Endothelial cell of umbilical vein (primary cell): Measurements from ENCODE around the gene RAB3IP. TPM values are rescaled to one million over a fixed set of nuclear protein-coding genes. Genes with fewer than 3 reads are reported as not detected.

Experiments
- BruUV-seq: library from RNA; stranded (reverse); fragments of 400-500 nt; replicated peaks from 2 replicates; lab custom pipeline; 2021; lab: Mats Ljungman, UMichigan
- CTCF ChIA-PET: fragments of 300-600, 350-600 bp; sonication (Branson Sonifier 250); formaldehyde crosslinking; loops from one replicate; lab custom pipeline; 2021; ENCODE audit warnings: antibody characterized with exemption, inconsistent platforms; lab: Charles Lee
- POLR2A ChIA-PET: fragments of 300-600, 350-600 bp; sonication (Branson Sonifier 250); formaldehyde crosslinking; loops from one replicate; lab custom pipeline; 2021; ENCODE audit warnings: antibody characterized with exemption, inconsistent platforms; lab: Charles Lee
- DNase-seq: peaks from one replicate; pipeline ENCODE4 v3.0.0-alpha.2; 2011; ENCODE audit warnings: low read depth, low spot score
- FAIRE-seq: peaks from 2 replicates; lab custom pipeline; 2011; peaks lifted over from hg19 to GRCh38; lab: Jason Lieb, UNC
- H2AFZ ChIP-seq: 2 replicates; pipeline ENCODE4 v1.6.0; 2012; ENCODE audit warnings: low read depth, low read length, control low read depth, inconsistent platforms
- H3K27ac ChIP-seq: 2 replicates; pipeline ENCODE4 v1.5.1; 2011; ENCODE audit warnings: low read depth, mild to moderate bottlenecking, control low read depth, low read length, moderate library complexity; ENCODE audit not compliant: insufficient read depth
- H3K27me3 ChIP-seq, 2 experiments: 2 replicates each; pipeline versions ENCODE4 v1.6.0 to v1.6.1; 2011; ENCODE audit warnings: low read length in 2 of 2, mixed read lengths in 1 of 2; ENCODE audit not compliant: control insufficient read depth in 2 of 2, insufficient read depth in 2 of 2
- H3K36me3 ChIP-seq, 2 experiments: 2 replicates in 1 of 2; 3 replicates in 1 of 2; pipeline ENCODE4 v1.5.1; 2011; ENCODE audit warnings: low read length in 2 of 2, mild to moderate bottlenecking in 1 of 2, moderate library complexity in 1 of 2; ENCODE audit not compliant: control insufficient read depth in 2 of 2, insufficient read depth in 2 of 2; ENCODE audit errors: extremely low read depth in 1 of 2
- H3K4me1 ChIP-seq: 3 replicates; pipeline ENCODE4 v1.5.1; 2011; ENCODE audit warnings: mild to moderate bottlenecking, low read length; ENCODE audit not compliant: control insufficient read depth, insufficient read depth; ENCODE audit errors: extremely low read depth
- H3K4me2 ChIP-seq: 2 replicates; pipeline ENCODE4 v1.6.1; 2011; ENCODE audit warnings: low read length, control low read depth, mixed read lengths; ENCODE audit not compliant: insufficient read depth
- H3K4me3 ChIP-seq, 3 experiments: fragments of 200-600 bp in 1 of 3; sonication (generic), shearing (Covaris generic) in 1 of 3; replicated peaks in 1 of 3; 2 replicates each; pipeline ENCODE4 v1.5.1; 2011 to 2016; ENCODE audit warnings: control low read depth in 3 of 3, low read length in 3 of 3, mild to moderate bottlenecking in 2 of 3, inconsistent platforms in 1 of 3, low read depth in 1 of 3, moderate library complexity in 1 of 3; ENCODE audit not compliant: insufficient read depth in 1 of 3
- H3K79me2 ChIP-seq: 2 replicates; pipeline ENCODE4 v1.6.0; 2012; ENCODE audit warnings: low read length, inconsistent platforms; ENCODE audit not compliant: control insufficient read depth, insufficient read depth
- H3K9ac ChIP-seq: replicated peaks from 2 replicates; pipeline ENCODE3; 2011; ENCODE audit warnings: low read length, control low read depth; ENCODE audit not compliant: insufficient read depth; ENCODE audit errors: extremely low read depth
- H3K9me1 ChIP-seq: replicated peaks from 3 replicates; pipeline ENCODE4 v1.6.0; 2011; ENCODE audit warnings: mild to moderate bottlenecking, low read length; ENCODE audit not compliant: control insufficient read depth, insufficient read depth; ENCODE audit errors: extremely low read depth
- H3K9me3 ChIP-seq: replicated peaks from 2 replicates; pipeline ENCODE4 v1.5.1; 2012; ENCODE audit warnings: low read length, inconsistent platforms; ENCODE audit not compliant: control insufficient read depth, insufficient read depth
- H4K20me1 ChIP-seq: replicated peaks from 2 replicates; pipeline ENCODE3; 2011; ENCODE audit warnings: mild to moderate bottlenecking, low read length; ENCODE audit not compliant: control insufficient read depth, insufficient read depth; ENCODE audit errors: extremely low read depth
- EZH2 ChIP-seq: IDR thresholded peaks from 2 replicates; pipeline ENCODE4 v1.6.1; 2012; ENCODE audit warnings: borderline replicate concordance, low read depth, mild to moderate bottlenecking, moderate library complexity, low read length, inconsistent platforms; ENCODE audit not compliant: severe bottlenecking
- FOS ChIP-seq: IDR thresholded peaks from 2 replicates; pipeline ENCODE4 v1.6.1; 2011; ENCODE audit warnings: mild to moderate bottlenecking, low read length, moderate library complexity, borderline replicate concordance; ENCODE audit not compliant: insufficient read depth
- GATA2 ChIP-seq: IDR thresholded peaks from 2 replicates; pipeline ENCODE4 v1.7.0; 2011; ENCODE audit warnings: low read depth, mild to moderate bottlenecking, moderate library complexity, mixed read lengths, low read length; ENCODE audit not compliant: insufficient read length, insufficient read depth
- JUN ChIP-seq: IDR thresholded peaks from 2 replicates; pipeline ENCODE4 v1.6.1; 2011; ENCODE audit warnings: borderline replicate concordance, low read depth; ENCODE audit not compliant: insufficient read length, insufficient read depth
- MYC ChIP-seq: IDR thresholded peaks from one replicate; pipeline ENCODE4 v1.6.1; 2011; ENCODE audit warnings: mild to moderate bottlenecking, low read depth, low read length
- POLR2A ChIP-seq: IDR thresholded peaks from 2 replicates; pipeline ENCODE4 v1.6.1; 2012; ENCODE audit warnings: low read depth, mild to moderate bottlenecking, control low read depth, low read length
- POLR2AphosphoS5 ChIP-seq: IDR thresholded peaks from 2 replicates; pipeline ENCODE4 v1.6.1; 2012; ENCODE audit warnings: low read depth, mild to moderate bottlenecking, control low read depth, low read length, moderate library complexity; ENCODE audit not compliant: insufficient read depth
- dilution Hi-C: fragments of 300-500 bp; cut with MboI; formaldehyde crosslinking; loops from one replicate; pipeline ENCODE4 v1.15.0; 2019; ENCODE audit warnings: low sequenced_read_pairs; ENCODE audit not compliant: extremely low pct_ligation_motif_present
- intact Hi-C: fragments of 100-400 bp; cut with micrococcal nuclease; formaldehyde crosslinking; loops from one replicate; pipeline ENCODE4 v1.10.0; 2022
- polyA plus RNA-seq, 4 experiments: library from polyadenylated mRNA; depleted of rRNA in 3 of 4; stranded (reverse) in 3 of 4; unstranded in 1 of 4; fragments of >200 nt; gene quantifications; 2 replicates each; pipeline versions ENCODE4 v1.2.1 to v1.2.3, GENCODE V29; 2011 to 2012; ENCODE audit warnings: missing spikeins in 1 of 4
- total RNA-seq: library from RNA; stranded (reverse); gene quantifications from 2 replicates; pipeline ENCODE4 v1.2.3, GENCODE V29; 2021
- TF ChIP-seq, protein P1 (sequence below): IDR thresholded peaks from 2 replicates; pipeline ENCODE4 v1.6.1; 2011; ENCODE audit not compliant: insufficient read depth, insufficient read length
- TF ChIP-seq, protein P2 (sequence below), 2 donors: IDR thresholded peaks; 1 replicate in 1 of 2; 2 replicates in 1 of 2; pipeline ENCODE4 v1.5.1; 2011; ENCODE audit warnings: low read length in 2 of 2, mild to moderate bottlenecking in 2 of 2, moderate library complexity in 2 of 2, control low read depth in 1 of 2, inconsistent platforms in 1 of 2, low read depth in 1 of 2; ENCODE audit not compliant: insufficient read depth in 1 of 2; ENCODE audit errors: extremely low read depth in 1 of 2

The RAB3IP gene
- total and polyA plus RNA-seq, 2 donors (not counting 3 experiments of a cell fraction or from before 2014, with no cell fraction given), result 9.6 to 13.3 TPM

DNA sequence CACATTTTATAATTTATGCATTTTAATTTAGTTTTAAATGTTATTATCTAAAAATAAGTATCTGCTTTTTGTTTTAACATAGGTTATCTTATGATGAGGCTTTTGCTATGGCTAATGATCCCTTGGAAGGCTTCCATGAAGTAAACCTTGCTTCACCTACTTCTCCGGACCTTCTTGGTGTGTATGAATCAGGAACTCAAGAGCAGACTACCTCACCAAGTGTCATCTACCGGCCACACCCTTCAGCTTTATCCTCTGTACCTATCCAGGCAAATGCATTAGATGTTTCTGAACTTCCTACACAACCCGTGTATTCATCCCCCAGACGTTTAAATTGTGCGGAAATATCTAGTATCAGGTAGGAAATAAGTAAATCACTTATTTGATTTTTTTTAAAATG is 16.6 kb downstream of the RAB3IP start:
- dilution Hi-C loops, result no loop called here
- Histone ChIP-seq H3K9me3 (no peaks in the 10 kb centered on the region), H3K27me3 (no peaks in the 10 kb centered on the region), H2AFZ (no peak overlapping the region), H3K9ac (no peak overlapping the region), H3K4me2 (no peak overlapping the region), H3K4me1 (no peaks in the 10 kb centered on the region), H3K4me3 (no peak overlapping the region), H3K27ac (no peak overlapping the region), H4K20me1 (no peaks in the 10 kb centered on the region), H3K9me1 (no peaks in the 10 kb centered on the region), H3K36me3 (no peaks in the 10 kb centered on the region), H3K79me2 (no peaks in the 10 kb centered on the region)
- intact Hi-C loops, result no loop called here
- DNase-seq (no peak), FAIRE-seq (no peak)
- ChIA-PET POLR2A (no interaction called here), CTCF (no interaction called here)
- TF ChIP-seq JUN, result no peak
- TF ChIP-seq EZH2, result no peak
- TF ChIP-seq GATA2, result no peak
- TF ChIP-seq, protein P1, sequence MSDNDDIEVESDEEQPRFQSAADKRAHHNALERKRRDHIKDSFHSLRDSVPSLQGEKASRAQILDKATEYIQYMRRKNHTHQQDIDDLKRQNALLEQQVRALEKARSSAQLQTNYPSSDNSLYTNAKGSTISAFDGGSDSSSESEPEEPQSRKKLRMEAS, result no peak
- TF ChIP-seq POLR2AphosphoS5, result no peak
- TF ChIP-seq FOS, result no peak
- TF ChIP-seq MYC, result no peak
- TF ChIP-seq, protein P2, sequence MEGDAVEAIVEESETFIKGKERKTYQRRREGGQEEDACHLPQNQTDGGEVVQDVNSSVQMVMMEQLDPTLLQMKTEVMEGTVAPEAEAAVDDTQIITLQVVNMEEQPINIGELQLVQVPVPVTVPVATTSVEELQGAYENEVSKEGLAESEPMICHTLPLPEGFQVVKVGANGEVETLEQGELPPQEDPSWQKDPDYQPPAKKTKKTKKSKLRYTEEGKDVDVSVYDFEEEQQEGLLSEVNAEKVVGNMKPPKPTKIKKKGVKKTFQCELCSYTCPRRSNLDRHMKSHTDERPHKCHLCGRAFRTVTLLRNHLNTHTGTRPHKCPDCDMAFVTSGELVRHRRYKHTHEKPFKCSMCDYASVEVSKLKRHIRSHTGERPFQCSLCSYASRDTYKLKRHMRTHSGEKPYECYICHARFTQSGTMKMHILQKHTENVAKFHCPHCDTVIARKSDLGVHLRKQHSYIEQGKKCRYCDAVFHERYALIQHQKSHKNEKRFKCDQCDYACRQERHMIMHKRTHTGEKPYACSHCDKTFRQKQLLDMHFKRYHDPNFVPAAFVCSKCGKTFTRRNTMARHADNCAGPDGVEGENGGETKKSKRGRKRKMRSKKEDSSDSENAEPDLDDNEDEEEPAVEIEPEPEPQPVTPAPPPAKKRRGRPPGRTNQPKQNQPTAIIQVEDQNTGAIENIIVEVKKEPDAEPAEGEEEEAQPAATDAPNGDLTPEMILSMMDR (IDR thresholded peaks at IDR 0.05; ENCODE audit: extremely low read depth in 1 of 2, insufficient read depth in 1 of 2, low read depth in 1 of 2, low read length in 2 of 2), result no peak
- no peak for TF ChIP-seq POLR2A
- no TSS peak for BruUV-seq
